ENCODE data around the gene TSPAN9. TPM values are rescaled to one million over a fixed set of nuclear protein-coding genes. Genes with fewer than 3 reads are reported as not detected.

The TSPAN9 gene
- total RNA-seq, 2 experiments from 2014 or later = 0.07 TPM; not detected in 1

GRCh38 chr12:3083921-3084347 lies 6.8 kb downstream of the TSPAN9 start:
- Mint-ChIP-seq H3K36me3 (ENCODE audit: low read depth) (no peaks in the 10 kb centered on the region), H3K27me3 (no peaks in the 10 kb centered on the region), H3K4me1 (ENCODE audit: low read depth) (no peaks in the 10 kb centered on the region), H3K4me3 (no peak overlapping the region), H3K9me3 (no peaks in the 10 kb centered on the region), H3K27ac (no peak overlapping the region)
- POLR2A ChIA-PET = no interaction called here
- CTCF ChIA-PET = interaction anchor here (1.5 kb wide), 1 partner anchor 11 kb away, joined by 3 read pairs; no protein-coding TSS in a partner anchor
- DNase-seq = no peak
- ATAC-seq = no peak
- intact Hi-C loops (cut with micrococcal nuclease) = no loop called here
- TF ChIP-seq CTCF (IDR thresholded peaks at IDR 0.05) = no peak

GRCh38 chr12:3084742-3085141 lies 7.6 kb downstream of the TSPAN9 start:
- no peak overlapping the region for H3K27ac Mint-ChIP-seq
- intact Hi-C loops (cut with micrococcal nuclease) = no loop called here
- POLR2A ChIA-PET = no interaction called here

GRCh38 chr12:3085341-3086139 lies 8.4 kb downstream of the TSPAN9 start:
- no peak for TF ChIP-seq CTCF (IDR thresholded peaks at IDR 0.05)
- Mint-ChIP-seq H3K9me3 (no peaks in the 10 kb centered on the region), H3K27ac (no peak overlapping the region), H3K27me3 (no peaks in the 10 kb centered on the region), H3K4me3 (no peak overlapping the region), H3K36me3 (ENCODE audit: low read depth) (no peaks in the 10 kb centered on the region), H3K4me1 (ENCODE audit: low read depth) (no peaks in the 10 kb centered on the region)
- ATAC-seq (no peak), DNase-seq (no peak)
- ChIA-PET CTCF (interaction anchor here (1.6 kb wide), 1 partner anchor 12 kb away, joined by 4 read pairs; no protein-coding TSS in a partner anchor), POLR2A (no interaction called here)
- intact Hi-C loops (cut with micrococcal nuclease) = no loop called here

More at GRCh38 chr12:3084742-3085141, 7.6 kb downstream of the TSPAN9 start:
- H3K9me3 Mint-ChIP-seq = no peaks in the 10 kb centered on the region
- H3K4me1 Mint-ChIP-seq (ENCODE audit: low read depth) = no peaks in the 10 kb centered on the region
- CTCF ChIA-PET = interaction anchor here (1.6 kb wide), 1 partner anchor 12 kb away, joined by 4 read pairs; no protein-coding TSS in a partner anchor
- H3K4me3 Mint-ChIP-seq = no peak overlapping the region
- TF ChIP-seq CTCF (IDR thresholded peaks at IDR 0.05) = no peak
- DNase-seq (no peak), ATAC-seq (no peak)
- no peaks in the 10 kb centered on the region for H3K36me3 Mint-ChIP-seq (ENCODE audit: low read depth)
- H3K27me3 Mint-ChIP-seq = no peaks in the 10 kb centered on the region

GRCh38 chr12:3086211-3086610 lies 9.0 kb downstream of the TSPAN9 start:
- DNase-seq (no peak), ATAC-seq (no peak)
- H3K4me3 Mint-ChIP-seq = no peak overlapping the region
- no peaks in the 10 kb centered on the region for H3K27me3 Mint-ChIP-seq
- CTCF ChIA-PET = no interaction called here
- intact Hi-C loops (cut with micrococcal nuclease) = no loop called here
- H3K9me3 Mint-ChIP-seq = no peaks in the 10 kb centered on the region
- H3K36me3 Mint-ChIP-seq (ENCODE audit: low read depth) = no peaks in the 10 kb centered on the region
- H3K4me1 Mint-ChIP-seq (ENCODE audit: low read depth) = no peaks in the 10 kb centered on the region
- TF ChIP-seq CTCF (IDR thresholded peaks at IDR 0.05) = no peak
- POLR2A ChIA-PET = no interaction called here
- H3K27ac Mint-ChIP-seq = no peak overlapping the region

GRCh38 chr12:3086729-3087323 lies 9.6 kb downstream of the TSPAN9 start:
- Mint-ChIP-seq H3K4me1 (ENCODE audit: low read depth) (no peaks in the 10 kb centered on the region), H3K27me3 (no peaks in the 10 kb centered on the region), H3K27ac (no peak overlapping the region), H3K36me3 (ENCODE audit: low read depth) (no peaks in the 10 kb centered on the region), H3K4me3 (no peak overlapping the region), H3K9me3 (no peaks in the 10 kb centered on the region)
- intact Hi-C loops (cut with micrococcal nuclease) = no loop called here
- ChIA-PET POLR2A (no interaction called here), CTCF (no interaction called here)
- no peak for TF ChIP-seq CTCF (IDR thresholded peaks at IDR 0.05)
- ATAC-seq (no peak), DNase-seq (no peak)
